GM19467 (cell line): ENCODE results near the gene DPP9.
"Not testable (repeated sequence)": the region's sequence is repeated elsewhere in the genome, so short reads cannot be mapped to it uniquely, and the experiment has no call there.

Experiments
- ATAC-seq: cut with Tn5 transposase; IDR thresholded peaks from one replicate; pipeline ENCODE4 v1.9.1; 2021; ENCODE audit warnings: mild to moderate bottlenecking, moderate library complexity; ENCODE audit not compliant: unreplicated experiment

Gene DPP9

GRCh38 chr19:4742723-4743646 is 19.3 kb upstream of the DPP9 start:
- ATAC-seq = no peak

- no peak for ATAC-seq
Observed at GRCh38 chr19:4740092-4740491, 16.4 kb upstream of the DPP9 start.

- no peak for ATAC-seq
Observed at GRCh38 chr19:4738734-4739133, 15.1 kb upstream of the DPP9 start.

- no peak for ATAC-seq
Observed at GRCh38 chr19:4737955-4738600, 14.4 kb upstream of the DPP9 start.

GRCh38 chr19:4733755-4734345 is 10.2 kb upstream of the DPP9 start:
- no peak for ATAC-seq

- no peak for ATAC-seq
Observed at GRCh38 chr19:4732680-4733114, 9.1 kb upstream of the DPP9 start.

- ATAC-seq = no peak
Observed at GRCh38 chr19:4730740-4731171, 7.1 kb upstream of the DPP9 start.

GRCh38 chr19:4728871-4729270 is 5.2 kb upstream of the DPP9 start:
- ATAC-seq = no peak

GRCh38 chr19:4722671-4723594 is 709 bp downstream of the DPP9 start:
- ATAC-seq = no peak

GRCh38 chr19:4721196-4721595 is 2.4 kb downstream of the DPP9 start:
- ATAC-seq = no peak

GRCh38 chr19:4720037-4720700 is 3.5 kb downstream of the DPP9 start:
- ATAC-seq = no peak

GRCh38 chr19:4719499-4719866 is 4.2 kb downstream of the DPP9 start:
- ATAC-seq = no peak

- ATAC-seq = no peak
Observed at GRCh38 chr19:4717966-4718701, 5.5 kb downstream of the DPP9 start.

- ATAC-seq = no peak
Observed at GRCh38 chr19:4717191-4717965, 6.3 kb downstream of the DPP9 start.

- ATAC-seq = no peak
Observed at GRCh38 chr19:4715529-4716221, 8.0 kb downstream of the DPP9 start.

GRCh38 chr19:4715178-4715528 is 8.5 kb downstream of the DPP9 start:
- not testable (repeated sequence) for ATAC-seq

- no peak for ATAC-seq
Observed at GRCh38 chr19:4714016-4714415, 9.6 kb downstream of the DPP9 start.

GRCh38 chr19:4713384-4713951 is 10.2 kb downstream of the DPP9 start:
- ATAC-seq = no peak
